ENCODE measurements around the gene ILKAP. TPM values are rescaled to one million over a fixed set of nuclear protein-coding genes. Genes with fewer than 3 reads are reported as not detected.

Gene ILKAP
- total RNA-seq, 1 donor from 2014 or later, result 79.9 TPM

DNA sequence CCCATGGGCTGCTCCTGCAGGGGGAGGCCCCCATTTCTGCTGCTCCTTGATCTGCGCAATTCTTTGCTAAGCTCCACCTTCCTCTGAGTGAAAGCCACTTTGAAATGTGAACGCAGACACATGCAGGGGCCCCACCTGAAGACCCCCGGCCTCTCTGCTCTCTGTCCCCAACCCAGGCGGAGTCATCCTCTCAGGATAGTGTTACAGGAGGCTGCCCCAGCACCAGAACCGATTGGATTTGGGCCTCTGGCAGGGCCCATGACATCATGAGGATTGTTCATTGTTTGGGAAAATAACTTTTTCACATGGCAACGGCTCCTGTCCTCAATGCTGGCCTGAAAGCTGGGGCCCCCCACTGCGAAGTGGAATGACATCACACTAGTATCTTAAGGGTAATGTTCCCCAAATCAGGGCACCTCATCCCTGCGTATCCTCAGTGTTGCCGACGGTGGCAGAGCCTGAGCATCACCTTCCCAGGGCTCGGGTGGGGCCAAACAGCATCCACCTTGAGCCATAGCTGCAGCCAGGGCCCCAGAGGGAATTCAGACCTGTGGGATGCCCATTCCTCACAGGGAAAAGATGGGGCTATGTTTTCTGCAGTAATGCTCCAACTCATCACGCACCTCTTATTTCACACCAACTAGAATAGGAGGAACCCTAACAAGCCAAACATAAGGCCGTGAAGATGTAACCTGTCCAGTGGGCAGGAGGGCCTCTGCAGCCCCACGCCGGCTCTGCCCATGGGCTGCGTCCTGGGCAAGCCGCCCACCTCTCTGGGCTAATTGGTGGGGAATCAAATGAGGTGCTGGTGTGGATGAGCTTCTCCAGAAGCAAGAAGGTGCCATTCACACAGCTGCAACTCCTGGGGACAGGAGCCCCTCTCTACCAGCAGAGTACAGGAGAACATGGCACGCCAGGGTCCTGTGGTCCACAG lies 47.5 kb downstream of the ILKAP start:
- H3K4me3 Mint-ChIP-seq, result no peak overlapping the region
- H3K27ac Mint-ChIP-seq, result no peak overlapping the region
- peaks cover 7% of the 10 kb centered on the region for H3K4me1 Mint-ChIP-seq (ENCODE audit: low read depth)
- DNase-seq (ENCODE audit: low spot score), result no peak
- peaks cover 14% of the 10 kb centered on the region for H3K27me3 Mint-ChIP-seq (ENCODE audit: insufficient read depth)
- intact Hi-C loops (cut with micrococcal nuclease), result loop anchor here (5.0 kb wide), 1 partner anchor 106 kb away; no protein-coding TSS in a partner anchor
- no peaks in the 10 kb centered on the region for H3K9me3 Mint-ChIP-seq
- H3K36me3 Mint-ChIP-seq (ENCODE audit: low read depth), result no peaks in the 10 kb centered on the region

DNA sequence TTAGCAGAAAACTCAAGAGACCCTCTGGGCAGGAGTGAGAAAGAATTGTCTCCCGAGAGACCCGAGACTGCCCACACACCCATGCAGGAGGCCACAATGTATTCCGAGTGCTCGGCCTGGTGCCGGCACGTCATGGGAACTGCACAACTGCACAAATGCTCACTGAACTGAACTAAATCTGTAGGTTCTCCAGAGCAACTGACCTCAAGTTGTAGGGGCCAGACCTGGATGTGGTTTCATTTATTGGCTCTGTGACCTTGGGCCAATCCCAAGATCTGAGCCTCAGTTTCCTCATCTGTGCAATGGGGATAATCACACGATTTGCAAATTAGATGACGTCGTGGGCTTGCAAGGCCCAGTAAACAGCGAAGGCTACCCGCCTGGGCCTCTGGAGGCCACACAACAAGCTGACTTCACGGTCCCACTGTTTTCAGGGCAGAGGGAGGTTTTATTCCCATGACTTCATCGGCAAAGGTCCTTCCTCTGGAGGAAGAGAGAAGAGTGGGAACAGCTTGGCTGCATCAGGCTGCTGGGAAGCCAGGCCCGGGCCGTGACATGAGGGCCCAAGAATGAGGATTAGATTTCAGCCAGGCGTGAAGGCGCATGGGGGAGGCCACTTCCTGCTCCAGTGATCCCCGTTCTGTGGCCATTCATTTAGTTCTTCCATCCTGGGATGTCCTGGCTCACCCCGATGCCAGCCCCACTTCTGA lies 48.3 kb downstream of the ILKAP start:
- DNase-seq (ENCODE audit: low spot score), result no peak
- no peaks in the 10 kb centered on the region for H3K9me3 Mint-ChIP-seq
- H3K27me3 Mint-ChIP-seq (ENCODE audit: insufficient read depth), result peaks cover 11% of the 10 kb centered on the region
- H3K4me3 Mint-ChIP-seq, result no peak overlapping the region
- intact Hi-C loops (cut with micrococcal nuclease), result loop anchor here (5.0 kb wide), 1 partner anchor 107 kb away; no protein-coding TSS in a partner anchor
- H3K27ac Mint-ChIP-seq, result no peak overlapping the region
- H3K4me1 Mint-ChIP-seq (ENCODE audit: low read depth), result peaks cover 7% of the 10 kb centered on the region
- no peaks in the 10 kb centered on the region for H3K36me3 Mint-ChIP-seq (ENCODE audit: low read depth)

DNA sequence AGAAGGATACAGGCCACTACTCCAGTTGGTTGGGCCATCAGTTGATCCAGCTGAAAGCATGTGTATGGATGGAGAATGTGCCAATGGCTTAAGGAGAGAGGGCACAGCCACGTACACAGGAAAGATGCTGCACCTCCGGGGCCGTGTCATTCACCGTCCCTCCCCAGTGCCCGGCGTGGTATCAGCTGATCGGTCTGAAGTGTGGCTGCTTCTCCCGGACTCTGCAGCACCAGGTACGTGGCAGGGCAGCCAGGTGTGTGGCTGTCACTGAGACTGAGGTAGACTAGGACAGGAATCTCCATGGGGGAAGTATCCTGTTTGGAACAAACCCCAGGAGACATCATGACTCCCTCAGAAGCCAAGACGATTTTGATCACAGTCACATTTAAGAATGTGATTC lies 48.9 kb downstream of the ILKAP start:
- Mint-ChIP-seq H3K9me3 (no peaks in the 10 kb centered on the region), H3K4me3 (no peak overlapping the region), H3K27ac (no peak overlapping the region), H3K36me3 (ENCODE audit: low read depth) (no peaks in the 10 kb centered on the region), H3K27me3 (ENCODE audit: insufficient read depth) (peaks cover 7% of the 10 kb centered on the region), H3K4me1 (ENCODE audit: low read depth) (peaks cover 5% of the 10 kb centered on the region)
- intact Hi-C loops (cut with micrococcal nuclease), result no loop called here
- DNase-seq (ENCODE audit: low spot score), result no peak

DNA sequence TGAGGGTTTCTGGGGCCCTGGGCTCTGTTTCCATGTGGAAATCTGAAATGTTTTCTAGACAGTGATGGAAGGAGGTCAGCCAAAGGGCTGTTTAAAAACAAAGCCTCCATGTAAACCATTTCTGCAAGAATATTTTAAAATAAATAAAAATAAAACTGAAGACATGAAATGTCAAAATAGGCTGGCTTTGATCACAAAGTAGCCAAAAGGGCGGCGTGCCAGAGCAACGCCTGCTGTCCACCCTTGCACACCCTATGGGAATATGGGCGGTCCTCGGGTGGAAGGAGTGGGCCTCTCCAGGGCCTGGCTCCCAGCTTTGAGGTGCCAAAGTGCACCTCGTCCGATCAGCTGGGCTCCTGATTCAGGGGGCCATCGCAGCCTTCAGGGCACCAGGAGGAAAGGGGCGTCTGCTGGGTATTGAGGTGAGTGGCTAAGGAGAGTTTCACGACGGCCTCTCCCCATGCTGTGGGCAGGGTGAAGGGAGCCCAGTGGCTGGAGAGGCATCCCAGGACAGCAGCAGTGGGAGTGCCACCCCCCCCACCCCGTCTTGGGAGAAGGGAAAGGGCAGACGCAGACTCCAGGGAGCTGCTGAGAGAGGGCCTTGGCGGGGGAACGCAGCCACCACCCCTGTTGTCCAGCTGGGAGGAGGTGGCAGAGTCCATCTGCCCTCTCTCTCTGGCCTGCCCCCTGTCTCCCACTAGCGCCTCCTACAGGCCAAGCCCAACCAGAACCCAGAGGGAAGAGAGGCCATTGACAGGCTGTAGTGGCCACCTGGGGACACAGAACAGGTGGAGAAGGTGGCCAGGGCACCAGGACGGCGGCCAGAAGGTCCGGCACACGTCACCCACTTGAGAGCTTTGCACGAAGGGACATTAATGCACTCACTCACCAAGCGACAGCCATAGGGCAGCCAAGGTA lies 50.5 kb downstream of the ILKAP start:
- no peak overlapping the region for H3K4me3 Mint-ChIP-seq
- no peak overlapping the region for H3K27ac Mint-ChIP-seq
- peaks cover 3% of the 10 kb centered on the region for H3K27me3 Mint-ChIP-seq (ENCODE audit: insufficient read depth)
- intact Hi-C loops (cut with micrococcal nuclease), result no loop called here
- H3K9me3 Mint-ChIP-seq, result no peaks in the 10 kb centered on the region
- no peaks in the 10 kb centered on the region for H3K36me3 Mint-ChIP-seq (ENCODE audit: low read depth)
- H3K4me1 Mint-ChIP-seq (ENCODE audit: low read depth), result no peaks in the 10 kb centered on the region
- no peak for DNase-seq (ENCODE audit: low spot score)

DNA sequence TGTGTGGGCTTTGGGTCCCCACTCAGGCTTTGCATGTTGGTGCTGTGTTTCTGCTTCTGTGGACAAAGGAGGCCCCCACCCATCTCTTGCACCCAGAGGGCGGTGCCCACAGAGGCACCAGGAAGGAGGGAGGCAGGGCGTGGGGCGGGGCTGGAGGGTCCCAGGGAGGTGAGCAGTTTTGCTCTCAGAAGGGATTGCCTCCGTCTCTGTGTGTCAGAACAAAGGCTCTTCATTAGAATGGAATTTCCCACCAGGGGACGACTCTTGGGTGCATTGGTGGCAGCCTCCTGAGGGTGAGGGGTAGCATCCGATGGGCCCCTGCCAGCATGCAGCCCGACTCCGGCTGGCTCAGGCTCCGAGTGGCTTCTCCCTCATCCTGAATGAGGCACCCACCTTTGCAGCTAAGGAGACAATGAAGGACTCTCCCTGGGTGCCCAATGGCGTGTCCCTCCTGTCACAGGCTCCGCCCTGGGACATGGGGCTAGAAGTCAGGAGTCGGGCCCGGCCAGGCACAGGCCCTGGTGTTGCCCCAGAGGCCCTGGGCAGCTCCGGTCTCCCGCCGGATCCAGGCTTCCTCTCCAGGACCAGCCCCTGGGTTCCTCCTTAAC lies 51.8 kb downstream of the ILKAP start:
- H3K4me3 Mint-ChIP-seq, result no peak overlapping the region
- no peaks in the 10 kb centered on the region for H3K36me3 Mint-ChIP-seq (ENCODE audit: low read depth)
- H3K4me1 Mint-ChIP-seq (ENCODE audit: low read depth), result no peaks in the 10 kb centered on the region
- intact Hi-C loops (cut with micrococcal nuclease), result no loop called here
- DNase-seq (ENCODE audit: low spot score), result no peak
- H3K27ac Mint-ChIP-seq, result no peak overlapping the region
- peaks cover 3% of the 10 kb centered on the region for H3K27me3 Mint-ChIP-seq (ENCODE audit: insufficient read depth)
- H3K9me3 Mint-ChIP-seq, result no peaks in the 10 kb centered on the region

DNA sequence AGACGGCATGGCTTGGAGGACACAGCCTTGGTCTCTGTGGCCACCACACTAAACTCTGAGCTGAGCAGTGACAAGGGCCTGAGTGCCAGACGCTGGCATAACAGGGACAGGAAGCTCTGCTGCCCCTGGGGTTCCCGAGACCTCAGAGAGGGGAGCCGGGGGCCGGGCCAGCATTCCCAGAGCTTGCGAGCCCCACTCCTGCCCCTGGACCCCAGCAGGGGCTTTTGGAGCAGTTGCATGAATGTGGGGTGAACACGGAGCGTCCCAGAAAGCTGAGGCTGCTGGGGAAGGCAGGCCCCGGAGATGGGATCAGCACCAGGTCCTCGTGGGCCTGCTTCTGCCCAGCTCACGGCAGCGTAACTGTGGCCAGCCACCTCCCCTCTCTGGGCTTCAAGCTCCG lies 52.3 kb downstream of the ILKAP start:
- intact Hi-C loops (cut with micrococcal nuclease), result no loop called here
- DNase-seq (ENCODE audit: low spot score), result no peak
- H3K27me3 Mint-ChIP-seq (ENCODE audit: insufficient read depth), result no peaks in the 10 kb centered on the region
- H3K4me3 Mint-ChIP-seq, result no peak overlapping the region
- H3K4me1 Mint-ChIP-seq (ENCODE audit: low read depth), result no peaks in the 10 kb centered on the region
- no peaks in the 10 kb centered on the region for H3K36me3 Mint-ChIP-seq (ENCODE audit: low read depth)
- H3K9me3 Mint-ChIP-seq, result no peaks in the 10 kb centered on the region
- no peak overlapping the region for H3K27ac Mint-ChIP-seq

DNA sequence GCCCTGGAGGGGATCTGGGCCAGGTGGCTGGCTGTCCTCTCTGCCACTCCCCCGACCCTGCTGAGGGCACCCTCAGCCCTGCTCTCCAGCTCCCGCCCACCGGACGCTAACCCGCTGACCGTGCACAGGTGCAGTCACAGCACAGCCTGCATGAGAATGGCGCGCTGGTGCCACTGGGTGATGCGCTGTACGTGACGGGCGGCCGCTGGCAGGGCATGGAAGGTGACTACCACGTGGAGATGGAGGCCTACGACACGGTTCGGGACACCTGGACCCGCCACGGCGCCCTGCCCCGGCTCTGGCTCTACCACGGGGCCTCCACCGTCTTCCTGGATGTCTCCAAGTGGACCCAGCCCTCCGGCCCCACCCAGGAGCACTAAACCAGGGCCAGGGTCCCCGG lies 52.8 kb downstream of the ILKAP start:
- intact Hi-C loops (cut with micrococcal nuclease), result no loop called here
- no peak overlapping the region for H3K4me3 Mint-ChIP-seq
- H3K9me3 Mint-ChIP-seq, result no peaks in the 10 kb centered on the region
- DNase-seq (ENCODE audit: low spot score), result no peak
- no peaks in the 10 kb centered on the region for H3K27me3 Mint-ChIP-seq (ENCODE audit: insufficient read depth)
- no peaks in the 10 kb centered on the region for H3K36me3 Mint-ChIP-seq (ENCODE audit: low read depth)
- H3K4me1 Mint-ChIP-seq (ENCODE audit: low read depth), result no peaks in the 10 kb centered on the region
- no peak overlapping the region for H3K27ac Mint-ChIP-seq

DNA sequence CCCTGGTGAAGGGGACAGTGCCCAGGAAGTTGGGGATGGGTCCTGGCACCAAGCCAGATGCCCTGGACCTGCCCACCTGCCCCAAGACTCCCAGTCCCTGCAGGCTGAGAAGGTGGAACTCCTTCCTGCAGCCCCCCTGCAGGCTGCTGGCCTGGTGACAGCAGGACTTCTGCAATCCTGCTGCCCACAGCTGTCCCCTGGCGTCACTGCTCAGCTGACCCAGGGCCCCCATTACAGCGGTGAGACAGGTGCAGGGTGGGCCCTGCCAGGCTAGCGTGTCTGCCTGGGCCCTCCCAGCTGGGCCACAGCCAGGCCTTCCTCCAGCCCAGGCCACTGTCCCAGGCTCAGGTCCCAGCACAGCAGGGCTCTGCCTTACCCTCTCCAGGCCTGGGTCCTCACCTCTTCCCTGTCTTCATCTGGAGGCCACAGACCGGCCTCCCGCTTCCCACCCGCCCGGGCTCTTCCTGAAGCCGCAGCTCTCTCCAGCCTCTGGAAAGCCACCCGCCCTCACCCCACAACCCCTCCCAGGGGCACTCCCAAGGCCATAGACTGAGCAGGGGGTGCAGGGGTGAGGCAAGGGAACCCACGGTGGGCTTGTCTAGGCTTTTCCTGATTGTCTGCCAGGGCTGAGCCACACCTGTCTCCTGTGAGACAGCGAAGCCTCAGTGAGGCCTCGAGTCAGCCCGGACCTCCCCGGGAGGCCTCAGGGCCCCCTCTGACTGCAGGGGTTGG lies 53.5 kb downstream of the ILKAP start:
- no peaks in the 10 kb centered on the region for H3K36me3 Mint-ChIP-seq (ENCODE audit: low read depth)
- H3K4me3 Mint-ChIP-seq, result no peak overlapping the region
- H3K27me3 Mint-ChIP-seq (ENCODE audit: insufficient read depth), result no peaks in the 10 kb centered on the region
- DNase-seq (ENCODE audit: low spot score), result no peak
- H3K27ac Mint-ChIP-seq, result no peak overlapping the region
- intact Hi-C loops (cut with micrococcal nuclease), result no loop called here
- no peaks in the 10 kb centered on the region for H3K9me3 Mint-ChIP-seq
- H3K4me1 Mint-ChIP-seq (ENCODE audit: low read depth), result no peaks in the 10 kb centered on the region

DNA sequence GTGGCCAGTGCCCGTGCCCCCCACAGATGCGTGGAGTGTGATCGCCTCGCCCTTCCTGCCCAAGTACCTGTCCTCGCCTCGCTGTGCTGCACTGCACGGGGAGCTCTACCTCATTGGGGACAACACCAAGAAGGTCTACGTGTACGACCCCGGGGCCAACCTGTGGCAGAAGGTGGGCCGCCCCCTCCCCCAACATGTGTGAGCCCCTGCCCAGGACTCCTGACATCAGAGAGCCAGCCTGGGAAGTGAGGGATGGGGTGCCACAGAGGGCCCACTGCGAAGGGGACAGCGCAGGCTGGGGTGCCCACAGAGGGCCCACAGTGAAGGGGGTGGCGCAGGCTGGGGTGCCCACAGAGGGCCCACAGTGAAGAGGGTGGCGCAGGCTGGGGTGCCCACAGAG lies 54.5 kb downstream of the ILKAP start:
- Mint-ChIP-seq H3K27me3 (ENCODE audit: insufficient read depth) (no peaks in the 10 kb centered on the region), H3K9me3 (no peaks in the 10 kb centered on the region), H3K36me3 (ENCODE audit: low read depth) (no peaks in the 10 kb centered on the region), H3K4me3 (no peak overlapping the region), H3K4me1 (ENCODE audit: low read depth) (no peaks in the 10 kb centered on the region), H3K27ac (no peak overlapping the region)
- intact Hi-C loops (cut with micrococcal nuclease), result no loop called here
- no peak for DNase-seq (ENCODE audit: low spot score)

DNA sequence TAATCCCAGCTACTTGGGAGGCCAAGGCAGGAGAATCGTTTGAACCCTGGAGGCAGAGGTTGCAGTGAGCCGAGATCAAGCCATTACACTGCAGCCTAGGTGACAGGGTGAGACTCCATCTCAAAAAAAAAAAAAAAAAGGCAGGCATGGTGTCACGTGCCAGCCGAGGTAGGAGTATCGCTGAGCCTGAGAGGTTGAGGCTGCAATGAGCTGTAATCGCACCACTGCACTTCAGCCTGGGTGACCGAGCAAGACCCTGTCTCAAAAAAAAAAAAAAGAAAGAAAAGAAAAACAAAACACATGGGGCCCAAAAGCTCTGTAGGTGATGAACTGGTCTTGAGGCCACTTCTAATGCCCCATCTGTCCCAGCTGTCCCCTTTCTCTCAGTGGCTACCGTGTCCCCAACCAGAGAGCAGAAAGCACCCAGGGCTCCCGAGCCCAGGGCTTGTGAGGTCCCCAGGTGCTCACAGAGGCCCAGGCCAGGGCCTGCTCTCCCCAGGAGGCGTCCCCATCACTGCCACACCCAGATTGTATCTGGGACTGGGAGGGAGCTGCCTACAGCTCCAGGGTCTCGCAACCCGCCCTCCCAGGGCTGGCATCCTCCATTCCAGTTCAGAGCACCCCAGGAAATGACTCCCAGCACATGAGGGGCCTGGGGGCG lies 56.5 kb downstream of the ILKAP start:
- H3K4me3 Mint-ChIP-seq, result no peak overlapping the region
- no peaks in the 10 kb centered on the region for H3K36me3 Mint-ChIP-seq (ENCODE audit: low read depth)

DNA sequence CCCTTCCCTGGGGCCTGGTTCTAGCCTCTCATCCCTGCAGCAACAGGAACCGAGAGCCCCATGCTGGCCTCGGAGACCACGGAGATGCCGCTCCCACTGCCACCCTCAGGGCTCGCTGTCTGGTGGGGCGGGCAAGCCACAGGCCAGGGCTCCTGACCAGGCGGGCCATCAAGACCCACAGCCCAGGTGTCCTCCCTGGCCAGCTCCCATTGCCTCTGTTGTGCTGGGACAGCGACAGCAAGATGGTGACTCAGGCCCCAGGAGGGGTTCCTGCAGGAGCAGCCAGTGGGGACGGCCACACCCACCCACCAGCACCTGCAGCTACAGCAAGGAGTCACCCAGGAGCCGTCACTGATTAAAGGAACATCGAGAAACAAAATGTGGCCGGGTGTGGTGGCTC lies 57.6 kb downstream of the ILKAP start:
- intact Hi-C loops (cut with micrococcal nuclease), result no loop called here
- Mint-ChIP-seq H3K36me3 (ENCODE audit: low read depth) (no peaks in the 10 kb centered on the region), H3K4me3 (no peak overlapping the region), H3K4me1 (ENCODE audit: low read depth) (peaks cover 6% of the 10 kb centered on the region), H3K9me3 (no peaks in the 10 kb centered on the region), H3K27ac (no peak overlapping the region), H3K27me3 (ENCODE audit: insufficient read depth) (no peaks in the 10 kb centered on the region)
- DNase-seq (ENCODE audit: low spot score), result no peak

More for the DNA sequence above, 56.5 kb downstream of the ILKAP start:
- intact Hi-C loops (cut with micrococcal nuclease), result no loop called here
- no peak overlapping the region for H3K27ac Mint-ChIP-seq
- no peak for DNase-seq (ENCODE audit: low spot score)
- H3K27me3 Mint-ChIP-seq (ENCODE audit: insufficient read depth), result no peaks in the 10 kb centered on the region
- no peaks in the 10 kb centered on the region for H3K9me3 Mint-ChIP-seq
- no peaks in the 10 kb centered on the region for H3K4me1 Mint-ChIP-seq (ENCODE audit: low read depth)
